HG03108 (cell line): ENCODE measurements around the gene TUBA1A.
"Not testable (repeated sequence)": the region's sequence is repeated elsewhere in the genome, so short reads cannot be mapped to it uniquely, and the experiment has no call there.

ENCODE experiments used
- ATAC-seq: cut with Tn5 transposase; IDR thresholded peaks from one replicate; pipeline ENCODE4 v1.9.1; 2021; ENCODE audit warnings: moderate library complexity; ENCODE audit not compliant: unreplicated experiment

The TUBA1A gene

DNA sequence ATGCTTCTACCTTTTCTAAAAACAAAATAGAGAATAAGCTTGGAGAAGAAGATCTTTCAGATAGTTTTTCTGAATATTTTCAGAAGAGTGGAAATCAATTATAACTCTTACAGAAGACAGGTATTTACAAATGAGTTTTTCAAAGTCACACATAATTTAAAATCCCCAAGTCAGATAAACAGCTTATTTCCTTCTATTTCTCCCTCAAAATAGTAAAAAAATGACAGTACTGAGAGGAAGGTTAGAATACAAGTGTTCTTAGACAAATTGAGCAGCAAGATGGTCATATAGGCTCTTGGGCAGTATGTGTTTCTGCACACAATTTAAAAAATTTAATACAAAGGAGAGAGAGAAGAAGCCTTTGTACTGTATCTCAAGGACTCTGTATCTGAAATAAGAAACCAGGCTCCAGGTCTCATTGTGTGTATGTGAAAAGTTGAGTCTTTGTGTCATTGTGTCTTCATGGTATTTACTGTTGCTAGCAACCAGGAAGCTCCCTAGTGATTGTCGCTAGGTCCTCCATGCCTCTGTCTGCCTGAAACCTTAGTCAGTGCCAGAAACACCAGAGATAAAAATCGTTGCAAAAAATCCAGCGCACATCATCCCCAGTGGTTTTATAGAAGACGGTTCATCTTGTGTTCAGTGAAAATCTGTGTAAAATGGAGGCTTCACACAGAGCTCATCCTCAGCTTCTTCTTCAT lies 12.9 kb upstream of the TUBA1A start:
- no peak for ATAC-seq

GRCh38 chr12:49200919-49201594 lies 12.2 kb upstream of the TUBA1A start:
- no peak for ATAC-seq

DNA sequence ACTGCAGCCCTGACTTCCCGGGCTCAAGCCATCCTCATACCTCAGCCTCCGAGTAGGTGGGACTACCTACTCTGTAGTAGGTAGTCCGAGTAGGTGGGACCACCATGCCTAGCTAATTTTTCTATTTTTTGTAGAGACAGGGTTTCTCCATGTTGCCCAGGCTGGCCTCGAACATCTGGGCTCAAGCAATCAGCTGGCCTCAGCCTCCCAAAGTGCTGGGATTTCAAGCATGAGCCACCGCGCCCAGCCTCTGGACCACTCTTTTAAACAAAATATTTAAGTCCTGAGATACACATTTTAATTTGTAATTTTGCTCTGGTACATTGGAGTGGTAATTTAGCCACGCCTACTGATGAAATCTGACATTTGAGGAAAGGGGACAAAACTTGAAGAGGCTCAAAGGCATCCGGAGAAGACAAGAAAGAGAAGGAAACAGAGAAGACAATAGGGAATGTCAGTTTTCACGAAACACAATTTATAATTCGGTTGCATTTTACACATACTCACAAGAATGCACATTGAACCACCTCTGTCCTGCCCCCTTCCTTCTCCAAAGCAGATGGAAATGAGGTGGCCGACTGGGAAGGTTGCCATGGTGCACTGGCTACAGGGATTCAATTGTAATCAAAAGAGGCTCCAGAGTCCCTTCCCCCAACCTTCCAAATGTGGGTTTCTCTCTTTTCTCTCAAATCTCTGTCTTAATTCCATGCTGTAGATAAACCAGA lies 9.7 kb upstream of the TUBA1A start:
- no peak for ATAC-seq

GRCh38 chr12:49197256-49197655 lies 8.4 kb upstream of the TUBA1A start:
- ATAC-seq, result no peak

GRCh38 chr12:49195736-49196135 lies 6.9 kb upstream of the TUBA1A start:
- no peak for ATAC-seq

GRCh38 chr12:49193746-49194145 lies 4.9 kb upstream of the TUBA1A start:
- ATAC-seq, result not testable (repeated sequence)

- not testable (repeated sequence) for ATAC-seq
These were observed 2.6 kb upstream of the TUBA1A start for GRCh38 chr12:49191498-49191897.

DNA sequence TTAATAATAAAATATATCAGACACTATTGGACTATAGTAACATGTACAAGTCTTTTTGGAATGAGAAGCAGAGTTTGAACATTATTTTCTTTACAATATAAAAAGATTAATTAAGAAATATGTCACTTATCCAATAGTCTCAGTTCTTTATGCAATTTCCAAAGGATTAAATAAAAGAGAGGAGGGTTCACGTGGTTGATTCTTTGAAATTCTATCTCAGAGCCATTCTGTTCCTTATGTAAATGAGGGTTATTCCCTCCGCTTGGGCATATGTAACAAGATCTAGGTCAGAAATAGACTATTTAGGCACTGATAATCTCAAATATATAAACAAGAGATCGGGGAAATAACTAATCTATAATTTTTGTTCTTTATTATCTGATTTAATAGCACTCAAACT lies 2.1 kb upstream of the TUBA1A start:
- ATAC-seq, result no peak

DNA sequence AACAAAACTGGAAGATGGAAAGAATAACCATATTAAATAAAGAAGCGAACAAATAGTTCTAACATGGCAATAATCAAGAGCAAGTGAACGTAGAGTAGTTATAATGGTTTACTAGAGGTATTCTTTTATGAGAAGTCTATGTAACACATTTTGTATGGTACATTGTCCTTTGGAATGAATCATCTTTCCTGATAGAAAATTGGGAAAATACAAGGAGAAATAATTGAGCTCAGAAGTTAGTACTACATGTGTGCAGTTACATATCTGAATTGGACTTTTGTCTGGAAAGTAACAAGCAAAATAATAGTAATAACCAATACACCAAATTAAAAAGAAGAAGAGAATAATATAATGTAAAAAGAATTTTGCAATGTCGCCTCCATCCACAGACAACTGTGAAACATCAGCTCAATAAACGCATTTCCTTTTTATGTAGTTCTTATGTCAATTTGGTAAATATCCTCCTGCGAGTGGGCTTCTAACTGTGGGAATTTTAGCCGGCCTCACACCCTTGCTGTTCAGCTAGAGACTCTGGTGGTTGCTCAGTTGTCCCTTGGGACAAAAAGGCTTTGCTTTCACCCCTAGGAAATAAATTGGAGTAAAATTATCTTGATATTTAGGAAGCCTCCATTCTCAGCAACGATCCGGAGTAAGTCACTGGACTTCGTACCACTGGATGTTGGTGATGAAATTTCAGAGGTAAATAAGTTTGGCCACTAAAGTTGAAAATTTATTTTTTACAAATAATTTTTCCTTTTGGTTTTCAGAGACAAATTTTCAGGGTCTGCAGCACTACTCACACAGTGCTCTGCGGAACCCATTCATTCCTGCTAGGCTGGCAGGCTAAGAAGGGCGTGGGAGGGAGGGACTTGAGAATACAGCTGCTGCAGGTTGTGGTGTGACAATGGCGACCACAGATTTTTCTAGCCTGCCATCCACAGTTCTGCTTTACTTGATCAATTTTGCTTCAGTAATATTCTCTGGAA lies 1.1 kb upstream of the TUBA1A start:
- ATAC-seq, result no peak

DNA sequence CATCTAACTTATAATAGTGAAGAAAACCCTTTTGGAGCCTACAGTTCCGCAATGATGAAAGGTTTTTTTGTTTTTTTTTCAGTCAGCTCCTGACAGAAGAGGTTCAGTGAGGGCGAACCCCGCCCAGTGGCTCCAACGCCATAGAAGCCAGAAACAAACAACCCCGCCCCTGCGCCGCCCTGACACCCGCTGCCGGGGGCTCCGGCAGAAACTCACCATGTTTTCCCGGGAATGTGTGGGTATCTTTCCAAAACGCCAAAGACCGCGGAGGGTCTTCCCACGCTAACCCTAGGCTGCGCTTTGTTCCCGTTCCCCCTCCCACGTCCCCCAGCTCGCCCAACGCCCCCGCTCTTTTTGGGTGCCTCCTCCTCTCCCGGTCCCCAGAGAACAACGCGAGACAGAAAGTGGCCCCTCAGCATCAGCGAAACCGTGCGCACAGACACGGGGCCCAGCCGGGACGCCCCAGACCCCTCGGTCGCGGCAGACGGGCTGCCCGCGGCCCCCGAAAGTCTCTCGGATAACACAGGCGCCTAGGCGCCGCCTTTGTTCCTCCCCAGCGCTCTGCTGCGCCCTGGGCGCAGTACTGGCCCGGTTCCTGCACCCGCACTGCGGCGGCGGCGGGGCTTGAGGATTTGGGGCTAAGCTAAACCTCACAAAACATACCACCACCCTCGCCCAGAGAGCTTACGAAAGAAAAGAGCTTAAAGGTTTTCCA lies 522 bp downstream of the TUBA1A start:
- peak; percentile 39 for ATAC-seq

- no peak for ATAC-seq
These were observed 1.7 kb downstream of the TUBA1A start for GRCh38 chr12:49187184-49187583.

GRCh38 chr12:49186307-49186706 lies 2.6 kb downstream of the TUBA1A start:
- ATAC-seq, result not testable (repeated sequence)

DNA sequence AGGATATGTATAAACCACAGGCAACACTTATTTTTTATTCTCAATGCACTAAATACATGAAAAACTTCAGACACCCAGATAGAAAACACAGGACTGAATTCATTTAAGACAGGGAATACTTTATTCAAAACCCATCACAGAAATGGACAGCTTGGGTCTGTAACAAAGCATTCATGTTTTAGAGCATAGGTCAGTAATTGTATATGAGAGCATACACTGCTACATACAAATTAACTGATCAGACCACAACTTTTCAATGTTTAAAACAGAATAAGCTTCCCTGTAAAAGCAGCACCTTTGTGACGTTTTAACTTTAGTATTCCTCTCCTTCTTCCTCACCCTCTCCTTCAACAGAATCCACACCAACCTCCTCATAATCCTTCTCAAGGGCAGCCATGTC lies 4.2 kb downstream of the TUBA1A start:
- ATAC-seq, result not testable (repeated sequence)

- not testable (repeated sequence) for ATAC-seq
These were observed 5.5 kb downstream of the TUBA1A start for GRCh38 chr12:49183214-49183950.

GRCh38 chr12:49174218-49174617 lies 14.7 kb downstream of the TUBA1A start:
- no peak for ATAC-seq

DNA sequence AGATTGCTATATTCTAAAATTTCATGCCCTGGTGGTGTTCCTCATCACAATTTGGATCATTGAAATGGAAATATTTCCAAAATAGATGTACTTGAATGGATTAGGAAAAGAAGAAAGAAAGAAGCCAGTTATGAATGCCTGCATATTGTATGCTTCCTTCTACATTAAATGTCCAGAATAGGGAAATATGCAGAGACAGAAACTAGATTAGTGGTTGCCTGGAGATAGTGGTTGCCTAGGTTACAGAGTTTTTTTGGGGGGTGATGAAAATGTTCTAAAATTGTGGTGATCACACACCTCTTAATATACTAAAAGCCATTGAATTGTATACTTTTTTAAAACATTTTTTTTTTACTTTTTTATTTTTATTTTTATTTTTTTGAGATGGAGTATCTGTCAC lies 18.0 kb downstream of the TUBA1A start:
- ATAC-seq, result no peak

DNA sequence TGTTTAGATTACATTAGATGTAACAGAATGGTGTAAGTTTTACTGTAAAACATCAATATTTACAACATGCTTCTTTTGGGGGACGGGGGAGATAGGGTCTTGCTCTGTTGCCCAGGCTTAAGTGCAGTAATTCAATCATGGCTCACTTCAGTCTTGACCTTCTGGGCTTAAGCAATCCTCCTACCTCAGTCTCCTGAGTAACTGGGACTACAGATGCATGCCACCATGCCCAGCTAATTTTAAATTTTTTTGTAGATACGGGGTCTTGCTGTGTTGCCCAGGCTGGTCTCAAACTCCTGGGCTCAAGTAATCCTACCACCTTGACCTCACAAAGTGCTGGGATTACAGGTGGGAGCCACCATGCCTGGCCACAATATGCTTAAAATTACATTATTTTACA lies 23.8 kb downstream of the TUBA1A start:
- no peak for ATAC-seq

- ATAC-seq, result not testable (repeated sequence)
These were observed 27.0 kb downstream of the TUBA1A start for GRCh38 chr12:49161901-49162300.

DNA sequence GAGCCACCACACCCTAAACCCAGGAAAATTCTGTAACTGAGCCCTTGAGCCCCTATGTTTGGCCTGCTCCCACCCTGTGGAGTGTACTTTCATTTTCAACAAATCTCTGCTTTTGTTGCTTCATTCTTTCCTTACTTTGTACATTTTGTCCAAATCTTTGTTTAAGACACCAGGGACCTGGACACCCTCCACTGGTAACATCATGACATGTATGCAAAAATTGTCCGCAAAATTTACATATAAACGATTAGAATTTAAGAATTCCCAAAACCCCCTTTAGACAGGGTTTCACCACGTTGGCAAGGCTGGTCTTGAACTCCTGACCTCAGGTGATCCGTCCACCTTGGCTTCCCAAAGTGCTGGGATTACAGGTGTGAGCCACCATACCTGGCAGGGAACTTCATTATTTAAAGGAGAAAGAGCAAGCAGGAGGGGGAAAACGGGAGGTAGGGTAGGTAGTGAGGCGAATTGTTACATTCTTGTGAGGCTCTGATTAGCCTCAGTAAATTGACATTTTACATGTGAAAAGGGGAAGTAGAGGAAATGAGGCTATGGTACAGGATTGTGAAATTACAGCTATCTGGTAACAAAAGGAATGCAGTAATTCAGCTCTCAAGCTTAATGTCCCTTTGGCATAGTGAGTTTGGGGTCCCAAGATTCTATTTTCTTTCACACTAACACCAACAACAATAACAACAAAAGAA lies 27.6 kb downstream of the TUBA1A start:
- no peak for ATAC-seq
